H9 (cell line): ENCODE measurements around the gene C16orf90. TPM values are rescaled to one million over a fixed set of nuclear protein-coding genes. Genes with fewer than 3 reads are reported as not detected.

Experiments
- DNase-seq: peaks from one replicate; pipeline ENCODE4 v3.0.0-alpha.2; 2017
- H2AFZ ChIP-seq: one replicate; pipeline ENCODE4 v1.6.1; 2013; ENCODE audit warnings: mild to moderate bottlenecking, low read length, control low read depth, moderate library complexity
- H2AK5ac ChIP-seq: 2 replicates; pipeline ENCODE4 v1.6.1; 2013; ENCODE audit warnings: low read length, control low read depth, mixed read lengths; ENCODE audit not compliant: insufficient read length
- H2BK120ac ChIP-seq: one replicate; pipeline ENCODE4 v1.6.1; 2013; ENCODE audit warnings: low read depth, mild to moderate bottlenecking, low read length, control low read depth, inconsistent platforms; ENCODE audit not compliant: poor library complexity, severe bottlenecking
- H2BK12ac ChIP-seq: 2 replicates; pipeline ENCODE4 v1.6.1; 2013; ENCODE audit warnings: low read length, control low read depth, mixed read lengths, low read depth; ENCODE audit not compliant: insufficient read length
- H2BK15ac ChIP-seq: 2 replicates; pipeline ENCODE4 v1.6.1; 2013; ENCODE audit warnings: low read depth, low read length, control low read depth
- H2BK20ac ChIP-seq: one replicate; pipeline ENCODE4 v1.6.1; 2013; ENCODE audit warnings: low read depth, mild to moderate bottlenecking, low read length, control low read depth, inconsistent platforms; ENCODE audit not compliant: poor library complexity, severe bottlenecking
- H2BK5ac ChIP-seq: 2 replicates; pipeline ENCODE4 v1.6.1; 2013; ENCODE audit warnings: low read length, control low read depth, mixed read lengths; ENCODE audit not compliant: insufficient read length
- H3K14ac ChIP-seq: 2 replicates; pipeline ENCODE4 v1.6.1; 2013; ENCODE audit warnings: low read length, control low read depth; ENCODE audit not compliant: insufficient read depth
- H3K18ac ChIP-seq: 2 replicates; pipeline ENCODE4 v1.6.1; 2013; ENCODE audit warnings: low read depth, mild to moderate bottlenecking, mixed read lengths, low read length, control low read depth; ENCODE audit not compliant: insufficient read length
- H3K23ac ChIP-seq: 2 replicates; pipeline ENCODE4 v1.6.1; 2013; ENCODE audit warnings: low read length, control low read depth, mixed read lengths, low read depth; ENCODE audit not compliant: insufficient read length
- H3K23me2 ChIP-seq: 2 replicates; pipeline ENCODE4 v1.6.1; 2013; ENCODE audit warnings: low read depth, mild to moderate bottlenecking, mixed read lengths, low read length, control low read depth; ENCODE audit not compliant: insufficient read length, poor library complexity, severe bottlenecking
- H3K27ac ChIP-seq: 2 replicates; pipeline ENCODE4 v1.5.1; 2013; ENCODE audit warnings: low read length, control low read depth, mixed read lengths, low read depth; ENCODE audit not compliant: insufficient read length
- H3K27me3 ChIP-seq: 2 replicates; pipeline ENCODE4 v1.6.1; 2013; ENCODE audit warnings: low read length, control low read depth, inconsistent platforms; ENCODE audit not compliant: insufficient read depth
- H3K4ac ChIP-seq: 2 replicates; pipeline ENCODE4 v1.6.1; 2013; ENCODE audit warnings: low read depth, mild to moderate bottlenecking, control low read depth, inconsistent platforms, low read length, moderate library complexity
- H3K4me1 ChIP-seq: 2 replicates; pipeline ENCODE4 v1.6.1; 2013; ENCODE audit warnings: low read length, control low read depth, inconsistent platforms; ENCODE audit not compliant: insufficient read depth
- H3K4me2 ChIP-seq: 2 replicates; pipeline ENCODE4 v1.6.1; 2013; ENCODE audit warnings: low read length, control low read depth, mixed read lengths; ENCODE audit not compliant: insufficient read length, insufficient read depth
- H3K56ac ChIP-seq: 2 replicates; pipeline ENCODE4 v1.6.1; 2013; ENCODE audit warnings: low read depth, mild to moderate bottlenecking, mixed read lengths, low read length, control low read depth; ENCODE audit not compliant: insufficient read length
- H3K79me1 ChIP-seq: 2 replicates; pipeline ENCODE4 v1.6.1; 2013; ENCODE audit warnings: low read depth, mild to moderate bottlenecking, moderate library complexity, low read length, control low read depth, inconsistent platforms; ENCODE audit not compliant: insufficient read depth, poor library complexity, severe bottlenecking
- H3K79me2 ChIP-seq: 2 replicates; pipeline ENCODE4 v1.6.1; 2013; ENCODE audit warnings: low read length, control low read depth, inconsistent platforms; ENCODE audit not compliant: insufficient read depth
- H3K9ac ChIP-seq: 2 replicates; pipeline ENCODE4 v1.6.1; 2013; ENCODE audit warnings: low read length, control low read depth, mixed read lengths; ENCODE audit not compliant: insufficient read length; ENCODE audit errors: extremely low read depth
- H3K9me3 ChIP-seq: one replicate; pipeline ENCODE4 v1.6.1; 2013; ENCODE audit warnings: low read depth, low read length, inconsistent platforms; ENCODE audit not compliant: control insufficient read depth
- H3T11ph ChIP-seq: one replicate; pipeline ENCODE4 v1.6.1; 2013; ENCODE audit warnings: mild to moderate bottlenecking, low read length, control low read depth, inconsistent platforms
- H4K20me1 ChIP-seq: one replicate; pipeline ENCODE4 v1.6.1; 2013; ENCODE audit not compliant: control insufficient read depth, insufficient read length, insufficient read depth
- H4K5ac ChIP-seq: 2 replicates; pipeline ENCODE4 v1.6.1; 2013; ENCODE audit warnings: low read depth, mild to moderate bottlenecking, mixed read lengths, low read length, control low read depth; ENCODE audit not compliant: insufficient read length
- H4K8ac ChIP-seq: replicated peaks from 2 replicates; pipeline ENCODE4 v1.6.1; 2013; ENCODE audit warnings: low read length, control low read depth, mixed read lengths, low read depth; ENCODE audit not compliant: insufficient read length
- H4K91ac ChIP-seq: 2 replicates; pipeline ENCODE4 v1.6.1; 2013; ENCODE audit warnings: low read depth, mild to moderate bottlenecking, moderate library complexity, mixed read lengths, low read length, control low read depth; ENCODE audit not compliant: insufficient read length
- H3K27ac Mint-ChIP-seq, 3 experiments: 2 replicates in 2 of 3; 3 replicates in 1 of 3; pipeline ENCODE4 v1.8.0; 2020 to 2021; ENCODE audit warnings: mixed read lengths in 3 of 3, mild to moderate bottlenecking in 1 of 3, moderate library complexity in 1 of 3
- H3K27me3 Mint-ChIP-seq: 2 replicates; pipeline ENCODE4 v1.8.0; 2021; ENCODE audit warnings: low read depth, mild to moderate bottlenecking, moderate library complexity, mixed read lengths
- H3K36me3 Mint-ChIP-seq, 3 experiments: 2 replicates in 2 of 3; 3 replicates in 1 of 3; pipeline ENCODE4 v1.8.0; 2020 to 2021; ENCODE audit warnings: low read depth in 3 of 3, mixed read lengths in 3 of 3; ENCODE audit not compliant: insufficient read depth in 1 of 3
- H3K4me1 Mint-ChIP-seq, 2 experiments: 2 replicates each; pipeline ENCODE4 v1.8.0; 2020; ENCODE audit warnings: mixed read lengths in 2 of 2
- H3K4me3 Mint-ChIP-seq, 2 experiments: 2 replicates in 1 of 2; 3 replicates in 1 of 2; pipeline ENCODE4 v1.8.0; 2020 to 2021; ENCODE audit warnings: mild to moderate bottlenecking in 2 of 2, mixed read lengths in 2 of 2, moderate library complexity in 1 of 2
- H3K9me3 Mint-ChIP-seq, 2 experiments: 2 replicates in 1 of 2; 3 replicates in 1 of 2; pipeline ENCODE4 v1.8.0; 2020; ENCODE audit warnings: mild to moderate bottlenecking in 2 of 2, mixed read lengths in 2 of 2, moderate library complexity in 1 of 2
- WGBS: extraction: QIAGEN DNeasy Blood & Tissue Kit; methylation state at CpG from one replicate; pipeline ENCODE4 v1.1.7; 2013; ENCODE audit warnings: missing lambda C conversion rate, low lambda C conversion rate, mixed read lengths; ENCODE audit not compliant: insufficient read length; ENCODE audit errors: extremely low coverage; 5-methylcytosine and 5-hydroxymethylcytosine counted together
- total RNA-seq: library from RNA; stranded (reverse); gene quantifications from 2 replicates; pipeline ENCODE4 v1.2.1, GENCODE V29; 2021
- TF ChIP-seq, protein P1 (sequence below): fragments of 200-600 bp; sonication (generic); conservative IDR thresholded peaks from 3 replicates; pipeline ENCODE4 v1.8.0; 2021; ENCODE audit warnings: antibody characterized with exemption, mild to moderate bottlenecking

The C16orf90 gene
- total RNA-seq, 1 experiment from 2014 or later: not detected

DNA sequence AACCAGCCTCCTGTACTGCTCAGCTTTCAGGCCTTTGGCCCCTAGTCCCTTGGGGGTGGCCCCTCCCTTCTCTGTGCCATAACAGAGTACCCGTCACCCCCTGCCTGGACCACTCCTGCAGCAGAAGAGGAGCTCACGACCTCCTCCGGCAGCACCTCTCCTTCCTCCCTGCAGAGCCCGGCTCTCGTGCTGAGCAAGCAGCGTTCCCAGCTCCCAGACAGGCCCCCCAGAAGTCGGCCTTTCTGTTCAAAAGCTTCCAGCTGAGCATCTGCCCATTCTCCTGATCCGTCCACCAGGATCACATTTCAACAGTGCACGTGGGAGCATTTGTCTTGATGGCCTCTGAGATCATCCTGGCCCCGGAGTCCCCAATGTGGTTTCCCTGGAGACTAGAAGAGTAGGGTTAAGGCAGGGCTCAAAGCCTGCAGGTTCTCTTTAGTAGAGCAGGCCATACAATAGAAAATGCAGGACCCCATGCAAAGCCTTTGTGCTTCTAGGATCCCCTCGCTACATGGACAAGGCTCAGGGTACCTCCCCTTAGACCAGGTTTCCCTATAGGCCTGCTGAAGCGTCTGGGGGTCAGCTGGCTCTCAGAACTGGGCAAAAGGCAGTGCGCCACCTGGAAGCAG is 46.4 kb upstream of the C16orf90 start:
- no peak overlapping the region for H3K56ac ChIP-seq
- H3K79me2 ChIP-seq: no peaks in the 10 kb centered on the region
- no peaks in the 10 kb centered on the region for H3K23me2 ChIP-seq
- no peaks in the 10 kb centered on the region for H3K9me3 ChIP-seq
- no peak overlapping the region for H4K8ac ChIP-seq
- H3K14ac ChIP-seq: no peak overlapping the region
- peaks cover 2% of the 10 kb centered on the region for H3K27me3 Mint-ChIP-seq
- H3K4me2 ChIP-seq: no peak overlapping the region
- no peak overlapping the region for H3K4me3 Mint-ChIP-seq
- no peak overlapping the region for H2BK5ac ChIP-seq
- peaks cover 17 to 20% of the 10 kb centered on the region in 2 experiments for H3K4me1 Mint-ChIP-seq
- H2BK15ac ChIP-seq: no peak overlapping the region
- no peaks in the 10 kb centered on the region for H3K79me1 ChIP-seq
- H3K4me1 ChIP-seq: no peaks in the 10 kb centered on the region
- no peaks in the 10 kb centered on the region for H3K27me3 ChIP-seq
- H4K5ac ChIP-seq: no peak overlapping the region
- no peak overlapping the region for H4K91ac ChIP-seq
- H3T11ph ChIP-seq: no peak overlapping the region
- WGBS: no CpG with 5 or more reads among the region's 13 CpGs
- no peaks in the 10 kb centered on the region; a peak in 1 of 5 replicates for H3K9me3 Mint-ChIP-seq
- no peak for DNase-seq
- no peak overlapping the region for H2AK5ac ChIP-seq
- H2AFZ ChIP-seq: no peak overlapping the region
- H3K9ac ChIP-seq: no peak overlapping the region
- no peaks in the 10 kb centered on the region for H4K20me1 ChIP-seq
- no peak overlapping the region for H3K4ac ChIP-seq
- TF ChIP-seq, protein P1, sequence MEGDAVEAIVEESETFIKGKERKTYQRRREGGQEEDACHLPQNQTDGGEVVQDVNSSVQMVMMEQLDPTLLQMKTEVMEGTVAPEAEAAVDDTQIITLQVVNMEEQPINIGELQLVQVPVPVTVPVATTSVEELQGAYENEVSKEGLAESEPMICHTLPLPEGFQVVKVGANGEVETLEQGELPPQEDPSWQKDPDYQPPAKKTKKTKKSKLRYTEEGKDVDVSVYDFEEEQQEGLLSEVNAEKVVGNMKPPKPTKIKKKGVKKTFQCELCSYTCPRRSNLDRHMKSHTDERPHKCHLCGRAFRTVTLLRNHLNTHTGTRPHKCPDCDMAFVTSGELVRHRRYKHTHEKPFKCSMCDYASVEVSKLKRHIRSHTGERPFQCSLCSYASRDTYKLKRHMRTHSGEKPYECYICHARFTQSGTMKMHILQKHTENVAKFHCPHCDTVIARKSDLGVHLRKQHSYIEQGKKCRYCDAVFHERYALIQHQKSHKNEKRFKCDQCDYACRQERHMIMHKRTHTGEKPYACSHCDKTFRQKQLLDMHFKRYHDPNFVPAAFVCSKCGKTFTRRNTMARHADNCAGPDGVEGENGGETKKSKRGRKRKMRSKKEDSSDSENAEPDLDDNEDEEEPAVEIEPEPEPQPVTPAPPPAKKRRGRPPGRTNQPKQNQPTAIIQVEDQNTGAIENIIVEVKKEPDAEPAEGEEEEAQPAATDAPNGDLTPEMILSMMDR: no peak
- peak overlapping the region in 2 of 3 experiments; percentile 77 to 78; a peak in 3 of 7 replicates for H3K27ac Mint-ChIP-seq
- no peak overlapping the region for H2BK20ac ChIP-seq
- H3K23ac ChIP-seq: no peak overlapping the region
- peaks cover 0 to 3% (median 0%) of the 10 kb centered on the region in 3 experiments; a peak in 3 of 7 replicates for H3K36me3 Mint-ChIP-seq
- no peak overlapping the region for H3K18ac ChIP-seq
- H2BK12ac ChIP-seq: no peak overlapping the region
- no peak overlapping the region for H3K27ac ChIP-seq
- no peak overlapping the region for H2BK120ac ChIP-seq
